K562 (cell line): ENCODE data around the gene AIMP2. TPM values are rescaled to one million over a fixed set of nuclear protein-coding genes. Genes with fewer than 3 reads are reported as not detected.

Source experiments
- ARID1B ChIP-seq: fragments of 450-650 bp; IDR thresholded peaks from 2 replicates; pipeline ENCODE4 v1.6.1; 2016; ENCODE audit warnings: antibody characterized with exemption, mild to moderate bottlenecking, inconsistent platforms
- ASH1L ChIP-seq: fragments of 450-650 bp; IDR thresholded peaks from 2 replicates; pipeline ENCODE4 v1.6.1; 2018; ENCODE audit warnings: borderline replicate concordance, mild to moderate bottlenecking, low read depth; ENCODE audit not compliant: partially characterized antibody
- ELF2 ChIP-seq: fragments of 250-450 bp; sonication (Bioruptor Pico); IDR thresholded peaks from 2 replicates; pipeline ENCODE4 v1.5.0; 2021; ENCODE audit warnings: mild to moderate bottlenecking
- ETV5 ChIP-seq: sonication (generic); formaldehyde crosslinking; IDR thresholded peaks from 2 replicates; pipeline ENCODE4 v1.4.0; 2020; ENCODE audit warnings: low read depth, mild to moderate bottlenecking, missing genetic modification reagents
- FOXO4 ChIP-seq: fragments of 450-650 bp; formaldehyde crosslinking; IDR thresholded peaks from 2 replicates; pipeline ENCODE4 v1.4.0; 2020; ENCODE audit warnings: mild to moderate bottlenecking, moderate library complexity
- GTF2F1 ChIP-seq: IDR thresholded peaks from 2 replicates; pipeline ENCODE4 v1.6.1; 2011; ENCODE audit warnings: low read depth, low read length, improper control_type of control experiment
- HDAC3 ChIP-seq: fragments of 450-650 bp; IDR thresholded peaks from 2 replicates; pipeline ENCODE4 v1.6.1; 2018; ENCODE audit warnings: borderline replicate concordance, mild to moderate bottlenecking, moderate library complexity; ENCODE audit not compliant: partially characterized antibody
- HNRNPL ChIP-seq: fragments of 200-400 bp; formaldehyde crosslinking; IDR thresholded peaks from 2 replicates; pipeline ENCODE4 v1.6.1; 2017; ENCODE audit warnings: low read depth, mild to moderate bottlenecking, low read length
- KAT7 ChIP-seq: sonication (generic); formaldehyde crosslinking; IDR thresholded peaks from 2 replicates; pipeline ENCODE4 v1.8.0; 2022; ENCODE audit warnings: missing genetic modification reagents, mild to moderate bottlenecking, borderline replicate concordance
- KAT8 ChIP-seq: fragments of 450-650 bp; IDR thresholded peaks from 2 replicates; pipeline ENCODE4 v1.6.1; 2016; ENCODE audit warnings: low read depth, mild to moderate bottlenecking
- SIN3B ChIP-seq: fragments of 450-650 bp; IDR thresholded peaks from 2 replicates; pipeline ENCODE4 v1.6.1; 2017; ENCODE audit warnings: low read depth, mild to moderate bottlenecking, moderate library complexity
- TCF7L2 ChIP-seq: fragments of 150-350 bp; IDR thresholded peaks from 2 replicates; pipeline ENCODE4 v1.6.1; 2016; ENCODE audit warnings: low read depth, mild to moderate bottlenecking, low read length, moderate library complexity
- ZBTB7A ChIP-seq: IDR thresholded peaks from 2 replicates; pipeline ENCODE4 v1.6.1; 2011; ENCODE audit warnings: low read depth, mild to moderate bottlenecking, low read length, moderate library complexity, borderline replicate concordance; ENCODE audit not compliant: control insufficient read depth
- ZNF318 ChIP-seq, 2 experiments: fragments of 450-650 bp; IDR thresholded peaks; 2 replicates each; pipeline ENCODE4 v1.6.1; 2016; ENCODE audit warnings: mild to moderate bottlenecking in 2 of 2, borderline replicate concordance in 1 of 2, low read depth in 1 of 2, moderate library complexity in 1 of 2
- ZNF75A ChIP-seq: fragments of 450-650 bp; formaldehyde crosslinking; IDR thresholded peaks from 2 replicates; pipeline ENCODE4 v1.4.0; 2020; ENCODE audit warnings: mild to moderate bottlenecking
- polyA plus RNA-seq, 8 experiments: library from polyadenylated mRNA; depleted of rRNA in 4 of 8; stranded (reverse) in 5 of 8; unstranded in 3 of 8; fragments of >200 nt; fragmentation: Nextera tagmentation in 2 of 8; fragmentation: Illumina TruSeq in 1 of 8; extraction: Ambion mirVana in 2 of 8; extraction: Trizol in 1 of 8; gene quantifications; 2 replicates each; pipeline versions ENCODE4 v1.2.1 to v1.2.3, GENCODE V29; 2011 to 2014; ENCODE audit warnings: inconsistent platforms in 1 of 8, missing spikeins in 1 of 8
- total RNA-seq, 7 experiments: library from RNA; depleted of rRNA in 6 of 7; stranded (reverse); fragments of >200 nt in 6 of 7; fragmentation: Illumina TruSeq in 2 of 7; extraction: Trizol in 2 of 7; gene quantifications; 2 replicates each; pipeline versions ENCODE4 v1.2.1 to v1.2.3, GENCODE V29; 2011 to 2021; ENCODE audit warnings: low replicate concordance in 1 of 7
- TF ChIP-seq, protein P1 (sequence below): IDR thresholded peaks from 3 replicates; pipeline ENCODE4 v1.6.1; 2011; ENCODE audit warnings: borderline replicate concordance, mild to moderate bottlenecking, moderate library complexity; ENCODE audit not compliant: insufficient read length; ENCODE audit errors: extremely low read depth

AIMP2 gene
- total and polyA plus RNA-seq, 9 of the 15 experiments (the other 6 are each of a cell fraction or from before 2014, with no cell fraction given) = 47.5 to 84.9 (median 63.5) TPM

DNA sequence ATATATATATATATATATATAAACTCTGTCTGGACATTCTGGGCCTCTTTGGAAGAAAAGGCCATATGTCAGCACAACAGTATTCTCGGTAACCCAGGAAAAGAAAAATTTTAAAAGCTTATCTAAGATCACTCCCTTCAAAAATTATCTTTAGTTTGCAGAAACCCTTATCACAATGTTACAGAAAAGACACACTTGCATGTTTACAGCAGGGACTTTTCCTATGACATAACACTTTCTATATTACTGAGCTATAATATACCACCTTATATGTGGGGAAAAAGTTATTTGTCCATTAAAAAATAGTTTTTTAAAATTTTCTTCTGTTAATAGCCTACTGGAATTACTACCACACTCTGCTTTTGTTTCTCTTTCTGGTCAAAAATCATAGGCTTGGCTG, 47.5 kb downstream of the AIMP2 start (continued):
- TF ChIP-seq HNRNPL = no peak
- no peak for TF ChIP-seq GTF2F1
- TF ChIP-seq, protein P1, sequence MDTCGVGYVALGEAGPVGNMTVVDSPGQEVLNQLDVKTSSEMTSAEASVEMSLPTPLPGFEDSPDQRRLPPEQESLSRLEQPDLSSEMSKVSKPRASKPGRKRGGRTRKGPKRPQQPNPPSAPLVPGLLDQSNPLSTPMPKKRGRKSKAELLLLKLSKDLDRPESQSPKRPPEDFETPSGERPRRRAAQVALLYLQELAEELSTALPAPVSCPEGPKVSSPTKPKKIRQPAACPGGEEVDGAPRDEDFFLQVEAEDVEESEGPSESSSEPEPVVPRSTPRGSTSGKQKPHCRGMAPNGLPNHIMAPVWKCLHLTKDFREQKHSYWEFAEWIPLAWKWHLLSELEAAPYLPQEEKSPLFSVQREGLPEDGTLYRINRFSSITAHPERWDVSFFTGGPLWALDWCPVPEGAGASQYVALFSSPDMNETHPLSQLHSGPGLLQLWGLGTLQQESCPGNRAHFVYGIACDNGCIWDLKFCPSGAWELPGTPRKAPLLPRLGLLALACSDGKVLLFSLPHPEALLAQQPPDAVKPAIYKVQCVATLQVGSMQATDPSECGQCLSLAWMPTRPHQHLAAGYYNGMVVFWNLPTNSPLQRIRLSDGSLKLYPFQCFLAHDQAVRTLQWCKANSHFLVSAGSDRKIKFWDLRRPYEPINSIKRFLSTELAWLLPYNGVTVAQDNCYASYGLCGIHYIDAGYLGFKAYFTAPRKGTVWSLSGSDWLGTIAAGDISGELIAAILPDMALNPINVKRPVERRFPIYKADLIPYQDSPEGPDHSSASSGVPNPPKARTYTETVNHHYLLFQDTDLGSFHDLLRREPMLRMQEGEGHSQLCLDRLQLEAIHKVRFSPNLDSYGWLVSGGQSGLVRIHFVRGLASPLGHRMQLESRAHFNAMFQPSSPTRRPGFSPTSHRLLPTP = no peak
- no peak for TF ChIP-seq FOXO4
- TF ChIP-seq ZNF75A (CRISPR knock-in tag) = no peak
- no peak for TF ChIP-seq TCF7L2
- peak; percentile 98 for TF ChIP-seq ARID1B
- peak in 1 of 2 experiments; percentile 32; a peak in 1 of 4 replicates for TF ChIP-seq ZNF318 (IDR thresholded peaks at IDR 0.05; ENCODE audit: borderline replicate concordance in 1 of 2, low read depth in 1 of 2)
- peak; percentile 95 for TF ChIP-seq HDAC3
- no peak for TF ChIP-seq ELF2 (CRISPR knock-in tag)
- TF ChIP-seq KAT7 = no peak
- no peak for TF ChIP-seq KAT8
- TF ChIP-seq ASH1L = no peak
- no peak for TF ChIP-seq ETV5 (CRISPR knock-in tag)
- no peak for TF ChIP-seq ZBTB7A
- no peak for TF ChIP-seq SIN3B
